T-helper 1 cell (primary cell): ENCODE results near the gene TRABD2B.

Experiments used
- DNase-seq, 5 donors: peaks; one replicate each; pipeline ENCODE4 v3.0.0-alpha.2; 2012 to 2020

Gene TRABD2B

DNA sequence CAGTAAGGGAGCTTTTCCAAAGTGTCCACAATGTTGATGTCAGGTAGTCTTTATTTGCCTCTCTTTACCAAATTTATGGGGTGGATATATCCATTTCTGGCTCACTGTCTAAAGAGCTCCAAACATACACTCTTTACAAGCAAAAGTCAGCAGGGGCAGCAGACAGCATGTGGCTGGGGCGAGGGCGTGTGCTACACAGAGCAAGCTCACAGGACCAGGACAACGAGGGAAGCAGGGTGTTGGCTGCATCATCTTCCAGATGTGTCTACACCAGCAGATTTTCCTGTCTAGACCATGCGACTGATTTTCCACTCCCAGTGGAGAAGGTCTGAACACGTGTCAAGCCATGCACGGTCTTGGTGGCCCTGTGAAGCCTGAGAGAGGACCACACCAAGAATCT is 123.8 kb downstream of the TRABD2B start:
- DNase-seq = no peak

- no peak for DNase-seq
Measured at GRCh38 chr1:47872886-47873285, 124.3 kb downstream of the TRABD2B start.

DNA sequence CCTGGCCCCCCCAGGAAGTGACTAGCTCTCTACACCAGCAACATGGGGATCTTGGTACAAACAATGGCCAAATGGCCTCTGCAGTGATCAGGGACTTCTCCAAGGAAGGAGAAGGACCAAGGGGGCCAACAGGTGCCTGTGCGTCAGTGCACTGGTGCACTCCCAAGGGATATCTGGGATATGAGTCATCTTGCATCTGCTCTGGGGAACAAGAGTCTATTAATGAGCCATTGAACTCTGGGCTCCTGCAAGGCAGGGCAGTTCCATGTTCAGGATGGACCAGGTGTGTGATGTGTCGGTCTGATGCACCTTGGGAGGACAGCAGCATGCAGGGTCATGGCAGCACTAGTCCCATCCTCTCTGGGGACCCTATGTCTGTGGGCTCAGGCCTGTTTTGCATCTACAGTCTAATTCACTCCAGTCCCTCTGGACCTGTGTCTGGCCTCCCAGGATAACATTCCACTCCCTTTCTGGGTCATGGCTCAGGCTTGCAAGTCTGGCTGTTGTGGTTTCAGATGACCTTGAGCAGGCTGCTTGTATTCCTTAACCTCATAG is 125.3 kb downstream of the TRABD2B start:
- no peak for DNase-seq

DNA sequence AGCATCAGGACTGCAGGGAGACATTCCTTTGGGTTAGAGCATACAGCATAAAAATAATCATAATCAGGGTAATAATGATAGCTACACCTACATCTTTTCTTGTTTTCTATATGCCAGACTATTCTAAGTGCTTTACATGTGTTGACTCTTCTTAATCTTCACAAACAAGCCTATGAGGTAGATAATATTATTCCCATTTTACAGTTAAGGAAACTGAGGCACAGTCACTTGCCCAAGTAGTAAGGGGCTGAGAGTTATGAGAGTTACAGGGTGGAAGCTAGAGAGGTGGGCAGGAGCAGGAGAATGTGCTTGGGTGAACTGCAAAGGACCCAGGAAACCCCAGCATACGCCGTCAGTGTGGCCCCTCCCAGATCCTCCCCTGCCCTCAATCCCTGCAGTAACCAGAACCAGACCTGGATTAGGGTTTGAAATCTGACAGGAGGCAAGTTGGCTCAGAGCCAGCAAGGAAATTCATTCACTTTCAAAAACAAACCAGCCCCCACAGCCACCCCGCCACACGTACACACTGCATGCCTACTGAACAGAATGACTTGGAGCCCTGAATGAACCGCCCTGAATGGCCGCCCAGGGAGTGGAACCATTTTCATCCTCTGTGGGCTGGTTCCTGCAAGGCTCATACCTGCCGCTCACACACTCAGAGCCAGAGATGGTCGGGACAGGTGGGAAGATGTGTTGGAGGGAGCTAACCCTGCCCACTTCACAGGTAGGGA is 126.1 kb downstream of the TRABD2B start:
- DNase-seq = no peak

- no peak for DNase-seq
Measured at GRCh38 chr1:47870480-47870879, 126.7 kb downstream of the TRABD2B start.

DNA sequence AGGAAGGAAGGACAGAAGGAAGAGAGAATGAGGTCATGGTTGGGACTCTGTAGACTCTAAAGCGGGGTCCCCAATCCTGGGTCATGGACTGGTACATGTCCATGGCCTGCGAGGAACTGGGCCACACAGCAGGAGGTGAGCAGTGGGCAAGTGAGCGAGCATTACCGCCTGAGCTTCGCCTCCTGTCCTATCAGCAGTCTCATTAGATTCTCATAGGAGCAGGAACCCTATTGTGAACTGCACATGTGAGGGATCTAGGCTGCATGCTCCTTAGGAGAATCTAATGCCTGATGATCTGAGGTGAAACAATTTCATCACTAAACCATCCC is 128.9 kb downstream of the TRABD2B start:
- no peak for DNase-seq

- no peak for DNase-seq
Measured at GRCh38 chr1:47867438-47868347, 129.5 kb downstream of the TRABD2B start.

- DNase-seq = no peak
Measured at GRCh38 chr1:47866601-47867437, 130.4 kb downstream of the TRABD2B start.

DNA sequence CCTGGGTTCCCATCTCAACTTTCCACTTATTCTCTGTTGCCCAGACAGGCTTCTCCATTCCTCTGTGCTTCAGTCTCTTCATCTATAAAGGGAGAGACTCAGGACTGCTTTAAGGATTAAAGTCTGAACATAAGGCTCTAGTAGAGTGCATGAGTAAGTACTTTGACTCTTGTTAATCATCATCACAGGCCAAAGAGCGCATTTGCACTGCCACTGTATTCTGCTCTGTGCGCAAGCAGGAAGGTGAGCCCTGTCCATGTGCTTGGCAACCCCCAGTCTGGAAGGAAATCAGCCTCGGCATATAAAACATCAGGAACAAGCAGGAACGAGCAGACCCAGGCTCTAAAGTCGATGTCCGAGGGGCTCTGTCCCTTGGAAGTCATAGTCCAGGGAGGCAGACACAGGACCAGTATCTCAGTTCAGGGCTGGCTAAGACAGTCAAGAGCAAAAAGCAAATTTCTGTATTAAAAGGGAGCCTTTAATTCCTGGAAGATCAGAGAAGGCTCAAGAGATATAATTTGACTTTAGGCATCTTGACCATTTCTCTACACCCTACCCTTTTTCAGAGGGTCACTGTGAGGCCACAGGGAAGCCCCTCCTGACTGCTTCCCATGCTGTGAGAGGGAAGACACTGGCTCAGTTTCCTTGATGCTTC is 131.2 kb downstream of the TRABD2B start:
- no peak for DNase-seq

GRCh38 chr1:47859092-47859743 is 138.0 kb downstream of the TRABD2B start:
- no peak for DNase-seq

DNA sequence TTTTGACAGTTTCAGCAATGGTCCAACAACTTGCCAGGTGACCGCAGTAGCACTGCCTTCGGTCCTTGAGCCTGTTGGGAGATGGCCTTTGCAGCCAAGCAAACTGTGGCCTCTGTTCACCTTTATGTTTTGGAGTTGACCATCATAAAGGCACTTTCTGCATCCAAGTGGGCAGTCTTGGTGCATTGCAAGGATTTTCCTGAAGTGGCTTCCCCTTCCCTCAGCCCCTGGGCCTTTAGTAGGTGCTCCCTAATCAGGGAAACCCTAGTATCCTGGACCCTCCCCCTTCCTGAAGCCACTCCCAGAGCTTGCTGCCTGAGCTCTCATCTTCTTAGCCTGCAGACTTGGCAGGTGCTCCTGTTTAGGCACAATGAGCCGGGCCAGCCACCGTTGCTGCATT is 140.2 kb downstream of the TRABD2B start:
- no peak for DNase-seq

DNA sequence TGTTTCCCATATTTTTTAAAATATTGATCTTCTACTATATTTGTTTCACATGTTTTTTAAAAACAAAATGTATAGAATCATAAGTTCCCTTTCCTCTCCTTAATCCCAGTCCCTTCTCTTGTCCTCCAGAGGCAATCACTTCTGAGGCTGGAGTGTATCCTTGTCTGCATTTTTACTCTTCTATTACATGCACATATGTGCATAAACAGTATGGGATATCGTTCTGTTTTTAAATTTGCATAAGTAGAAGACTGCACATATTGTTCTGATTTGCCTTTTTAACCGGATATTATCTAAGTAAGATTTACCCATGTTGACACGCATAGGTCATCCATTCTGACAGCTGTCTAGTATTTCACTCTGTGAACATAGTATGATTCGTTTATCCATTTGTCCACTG is 142.0 kb downstream of the TRABD2B start:
- DNase-seq = no peak

GRCh38 chr1:47854552-47855144 is 142.5 kb downstream of the TRABD2B start:
- DNase-seq = no peak

DNA sequence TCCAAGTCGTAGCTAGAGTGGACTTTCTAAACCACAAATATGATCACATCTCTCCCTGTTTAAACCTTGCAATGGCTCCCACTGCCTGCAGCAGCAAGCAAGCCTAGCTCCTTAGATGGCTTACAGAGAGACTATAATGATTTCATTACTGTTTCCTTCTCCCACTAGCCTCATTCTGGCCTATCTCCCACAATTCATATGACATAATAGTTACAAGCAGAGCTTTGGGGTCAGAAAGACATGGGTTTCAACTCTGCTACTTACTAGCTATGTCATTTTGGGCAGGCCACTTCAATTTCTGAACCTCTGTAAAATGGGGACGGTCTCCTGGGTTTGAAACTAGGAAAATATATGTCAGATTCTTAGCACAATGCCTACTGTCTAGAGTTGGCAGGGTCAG is 143.3 kb downstream of the TRABD2B start:
- no peak for DNase-seq

DNA sequence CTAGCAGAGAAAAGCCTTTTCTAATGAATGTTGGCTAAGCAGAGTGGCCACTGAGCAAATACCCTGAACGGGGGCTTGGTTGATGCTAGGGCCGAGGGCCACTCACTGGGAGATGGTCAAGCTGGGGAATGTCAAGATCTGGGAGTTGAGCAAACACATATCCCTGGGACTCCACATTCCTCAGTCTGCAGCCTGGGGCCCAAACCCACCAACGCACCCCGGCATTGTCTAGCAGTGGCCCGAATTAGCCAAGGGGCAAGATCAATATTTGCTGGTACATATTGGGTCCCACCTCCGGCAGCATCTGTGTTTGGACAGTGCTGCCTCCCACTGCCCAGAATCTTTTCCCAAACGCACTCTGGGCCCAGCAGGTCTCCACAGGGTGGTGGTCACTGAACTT is 144.1 kb downstream of the TRABD2B start:
- DNase-seq = no peak

DNA sequence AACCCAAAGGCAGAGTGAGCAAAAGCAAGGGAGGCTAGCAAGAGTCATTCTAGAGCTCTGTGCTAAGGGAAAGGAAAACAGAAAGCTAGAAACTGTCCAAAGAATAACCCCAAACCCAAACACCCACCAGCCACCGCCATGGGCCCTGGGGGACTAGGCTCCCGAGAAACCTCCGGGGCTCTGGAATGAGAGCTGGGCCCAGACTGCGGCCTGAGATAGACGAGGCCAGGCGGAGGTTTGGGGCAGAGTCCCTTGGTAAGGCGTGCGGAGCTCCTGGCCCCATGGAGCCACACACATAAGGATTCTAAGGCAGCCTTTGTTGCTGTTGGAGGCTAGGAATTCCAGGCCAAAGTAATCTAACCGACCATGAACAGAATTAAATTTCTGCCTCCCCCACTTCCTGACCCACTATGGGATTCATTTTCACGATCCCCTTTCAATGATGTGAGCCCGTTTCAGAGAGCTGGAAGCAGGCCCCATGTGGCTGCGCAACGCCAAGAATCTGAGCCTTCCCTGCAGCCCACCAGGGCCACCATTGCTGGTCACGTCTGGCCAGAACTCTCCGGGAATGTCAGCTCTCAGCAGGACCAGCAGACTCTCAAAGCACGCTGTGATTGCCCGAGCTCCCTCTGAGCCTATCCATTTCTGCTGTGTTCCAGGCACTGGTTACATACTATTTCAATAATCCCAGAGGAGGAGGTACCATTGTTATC is 145.0 kb downstream of the TRABD2B start:
- DNase-seq = no peak

DNA sequence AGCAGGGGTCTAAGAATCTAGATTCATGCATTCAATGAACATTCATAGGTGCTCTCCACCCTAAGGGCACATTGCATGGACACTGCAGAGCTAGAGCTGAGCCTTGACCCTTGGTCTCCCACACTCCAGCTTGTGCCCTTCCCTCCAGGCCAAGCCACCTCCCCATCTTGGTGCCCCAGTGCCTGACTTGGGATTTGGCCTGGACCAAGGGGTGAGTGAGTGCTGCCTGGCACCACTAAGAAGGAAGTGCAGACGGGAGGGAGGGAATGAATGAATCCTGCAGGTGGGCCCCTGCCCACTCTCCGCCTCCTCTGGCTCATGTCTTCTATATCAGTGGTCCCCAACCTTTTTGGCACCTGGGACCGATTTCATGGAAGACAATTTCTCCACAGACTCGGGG is 146.7 kb downstream of the TRABD2B start:
- no peak for DNase-seq

DNA sequence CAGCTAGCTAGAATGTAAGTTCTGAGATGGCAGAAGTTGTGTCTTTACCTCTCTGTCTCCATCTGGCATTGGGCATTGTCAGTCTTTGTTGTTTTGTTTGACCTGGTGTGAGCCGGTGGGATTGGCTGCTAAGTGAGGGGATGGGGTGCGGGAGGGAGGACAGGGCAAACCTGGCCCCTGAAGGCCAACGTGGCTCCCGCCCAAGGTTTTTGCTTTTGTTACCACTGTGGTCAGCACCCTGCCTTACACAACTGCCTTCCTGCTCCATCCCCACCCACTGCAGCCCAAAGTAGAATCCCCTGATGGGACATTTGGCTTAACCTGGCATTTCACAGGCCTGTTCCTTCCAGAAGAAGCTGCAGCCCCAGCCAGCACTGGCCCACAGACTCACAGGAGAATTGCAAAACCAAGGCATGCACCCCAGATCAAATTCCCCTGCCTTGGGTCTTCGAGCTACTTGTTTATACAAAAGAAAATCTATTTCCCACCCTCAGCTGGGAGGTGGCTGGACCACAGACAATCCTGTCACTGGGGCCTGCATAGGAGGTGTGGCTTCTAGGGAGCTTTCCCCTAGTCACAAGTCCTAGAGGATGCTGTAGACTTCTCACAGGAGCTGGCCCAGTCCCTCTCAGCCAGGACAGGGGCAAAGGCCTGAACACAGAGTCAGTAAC is 147.5 kb downstream of the TRABD2B start:
- no peak for DNase-seq

DNA sequence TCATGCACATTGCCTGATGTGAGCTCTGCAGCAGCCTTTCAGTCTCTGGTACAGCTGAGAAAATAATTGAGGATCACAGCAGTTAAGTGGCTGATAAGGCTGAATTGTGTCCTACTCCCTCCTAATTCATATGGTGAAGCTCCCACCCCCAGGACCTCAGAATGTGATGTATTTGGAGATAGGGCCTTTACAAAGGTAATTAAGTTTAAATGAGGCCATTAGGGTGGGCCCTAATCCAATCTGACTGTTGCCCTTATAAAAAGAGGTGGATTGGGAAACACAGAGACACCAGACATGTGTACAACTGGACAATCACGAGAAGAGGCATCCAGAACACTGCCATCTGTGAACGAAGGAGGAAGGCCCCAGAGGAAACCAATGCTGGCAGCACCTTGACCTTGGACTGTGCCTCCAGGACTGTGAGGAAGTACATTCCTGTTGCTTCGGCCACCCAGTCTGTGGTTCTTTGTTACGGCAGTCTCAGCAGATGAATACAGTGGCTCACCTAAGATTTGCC is 148.1 kb downstream of the TRABD2B start:
- no peak for DNase-seq

- DNase-seq = no peak
Measured at GRCh38 chr1:47847763-47848162, 149.4 kb downstream of the TRABD2B start.
